ENCODE results near the gene ANP32A.

- TF ChIP-seq POLR2A (IDR thresholded peaks at IDR 0.05) (no peak), CTCF (IDR thresholded peaks at IDR 0.05) (no peak), POLR2AphosphoS5 (IDR thresholded peaks at IDR 0.05; ENCODE audit: insufficient read depth in 1 of 2, low read depth in 1 of 2) (no peak)
These were observed 47.7 kb downstream of the ANP32A start for GRCh38 chr15:68773036-68773435.

Measured in vagina (tissue), 2 donors.